PC-9 (cell line): Measurements from ENCODE around the gene COL10A1. TPM values are rescaled to one million over a fixed set of nuclear protein-coding genes. Genes with fewer than 3 reads are reported as not detected.

Experiments
- Bru-seq: library from RNA; stranded (reverse); fragments of 400-500 nt; gene quantifications from one replicate; lab custom pipeline; 2021; lab: Mats Ljungman, UMichigan
- BruChase-seq, 2 experiments: library from RNA; stranded (reverse); fragments of 400-500 nt; gene quantifications; one replicate each; lab custom pipeline; 2021; lab: Mats Ljungman, UMichigan
- BruUV-seq: library from RNA; stranded (reverse); fragments of 400-500 nt; replicated peaks from 2 replicates; lab custom pipeline; 2021; lab: Mats Ljungman, UMichigan
- CTCF ChIA-PET: fragments of 300-600 bp; sonication (Branson Sonifier 250); formaldehyde crosslinking; loops from one replicate; lab custom pipeline; 2022; ENCODE audit warnings: antibody characterized with exemption; lab: Charles Lee
- POLR2A ChIA-PET: fragments of 300-600 bp; sonication (Branson Sonifier 250); formaldehyde crosslinking; loops from one replicate; lab custom pipeline; 2022; ENCODE audit warnings: antibody characterized with exemption; ENCODE audit not compliant: unreplicated experiment; lab: Charles Lee
- DNase-seq, 2 experiments: peaks; one replicate each; pipeline versions ENCODE4 v3.0.0 to v3.0.0-alpha.2; 2015 to 2022; ENCODE audit warnings: mixed read lengths in 1 of 2
- H2AFZ ChIP-seq: fragments of 200-600 bp; sonication (generic); 2 replicates; pipeline ENCODE4 v1.8.1; 2017; ENCODE audit warnings: antibody characterized with exemption
- H3F3A ChIP-seq: fragments of 200-600 bp; sonication (generic); 2 replicates; pipeline ENCODE4 v1.8.1; 2017; ENCODE audit warnings: antibody characterized with exemption, mild to moderate bottlenecking, low read depth; ENCODE audit not compliant: insufficient read depth
- H3K27ac ChIP-seq: fragments of 200-600 bp; sonication (generic); 2 replicates; pipeline ENCODE4 v1.6.1; 2016; ENCODE audit warnings: mixed run types
- H3K27me3 ChIP-seq: fragments of 200-600 bp; sonication (generic); 2 replicates; pipeline ENCODE4 v1.6.1; 2016; ENCODE audit warnings: low read depth, mixed run types; ENCODE audit not compliant: insufficient read depth
- H3K36me3 ChIP-seq: fragments of 200-600 bp; sonication (generic); 2 replicates; pipeline ENCODE4 v1.6.1; 2016; ENCODE audit warnings: low read depth, mixed run types
- H3K4me1 ChIP-seq: fragments of 200-600 bp; sonication (generic); replicated peaks from 2 replicates; pipeline ENCODE4 v1.6.1; 2016; ENCODE audit warnings: mixed run types; ENCODE audit not compliant: insufficient read depth
- H3K4me2 ChIP-seq: fragments of 200-600 bp; sonication (generic); 2 replicates; pipeline ENCODE4 v1.6.1; 2017; ENCODE audit warnings: mixed run types
- H3K4me3 ChIP-seq: fragments of 200-600 bp; sonication (generic); 2 replicates; pipeline ENCODE4 v1.6.1; 2016; ENCODE audit warnings: mixed run types
- H3K79me2 ChIP-seq: fragments of 200-600 bp; sonication (generic); 2 replicates; pipeline ENCODE4 v1.6.1; 2017; ENCODE audit warnings: low read depth, mixed run types
- H3K9me2 ChIP-seq: fragments of 200-600 bp; sonication (generic); 2 replicates; pipeline ENCODE4 v1.8.1; 2017; ENCODE audit warnings: mild to moderate bottlenecking; ENCODE audit not compliant: insufficient read depth
- H3K9me3 ChIP-seq: fragments of 200-600 bp; sonication (generic); 2 replicates; pipeline ENCODE4 v1.8.1; 2016; ENCODE audit warnings: low read depth; ENCODE audit not compliant: insufficient read depth
- H4K20me1 ChIP-seq: fragments of 200-600 bp; sonication (generic); 2 replicates; pipeline ENCODE4 v1.8.1; 2017; ENCODE audit not compliant: insufficient read depth
- EZH2 ChIP-seq: fragments of 200-600 bp; sonication (generic); IDR thresholded peaks from 2 replicates; pipeline ENCODE4 v1.8.0; 2017; ENCODE audit warnings: antibody characterized with exemption, low read depth
- intact Hi-C: fragments of 100-400 bp; cut with micrococcal nuclease; formaldehyde crosslinking; loops from one replicate; pipeline ENCODE4 v1.10.0; 2022; ENCODE audit not compliant: unreplicated experiment
- long read RNA-seq: library from polyadenylated mRNA; stranded (forward); transcript quantifications from one replicate; pipeline ENCODE4 v2.0.0, GENCODE V29; 2022
- total RNA-seq: library from RNA; stranded (reverse); gene quantifications from 2 replicates; pipeline ENCODE4 v1.2.3, GENCODE V29; 2021
- TF ChIP-seq, protein P1 (sequence below): fragments of 200-600 bp; sonication (generic); conservative IDR thresholded peaks from 2 replicates; pipeline ENCODE4 v1.6.1; 2017; ENCODE audit warnings: mixed run types, antibody characterized with exemption, mild to moderate bottlenecking, moderate library complexity

The COL10A1 gene
- total RNA-seq (not detected in 2 replicates), Bru-seq, nascent RNA (not detected), BruChase-seq, experiment 1, labeled RNA remaining after a 2-hour chase (percentile 11 among the genes with signal in this experiment), BruChase-seq, experiment 2, labeled RNA remaining after a 6-hour chase (percentile 13 among the genes with signal in this experiment)
- long read RNA-seq, partial matches to known transcripts = 0 of 1 reads
- long read RNA-seq, other reads (novel, unspliced or antisense) = 1 of 1 reads

DNA sequence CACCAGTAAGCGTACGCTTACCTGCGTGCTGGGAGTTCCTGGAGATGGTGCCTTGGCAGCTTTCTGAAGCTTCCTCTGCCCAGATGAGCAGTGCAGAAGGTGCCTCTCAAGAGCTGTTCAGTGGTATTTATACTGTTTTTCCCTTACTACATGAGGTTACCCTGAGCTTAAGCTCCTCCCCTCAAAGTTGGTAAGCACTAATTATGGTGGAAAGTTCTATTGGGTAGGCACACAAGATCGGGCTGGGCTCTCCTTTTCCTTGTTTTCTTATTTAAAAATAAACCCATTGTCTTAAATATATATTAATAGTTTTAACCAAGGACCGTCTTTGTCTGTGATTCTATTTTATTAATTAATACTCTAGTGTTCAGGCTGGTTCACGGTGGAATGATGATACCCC lies at the start of gene COL10A1:
TSS of gene COL10A1 (minus strand) at position 101 of the 400 bp plus-strand sequence. CDS start 640 bp downstream, outside the sequence.
- no peak within 1 kb of the TSS for H3K4me2 ChIP-seq
- DNase-seq = no peak
- intact Hi-C loops = no loop called here
- H3F3A ChIP-seq = no peaks in the 10 kb centered on the region
- no peaks in the 10 kb centered on the region for H3K79me2 ChIP-seq
- TF ChIP-seq, protein P1, sequence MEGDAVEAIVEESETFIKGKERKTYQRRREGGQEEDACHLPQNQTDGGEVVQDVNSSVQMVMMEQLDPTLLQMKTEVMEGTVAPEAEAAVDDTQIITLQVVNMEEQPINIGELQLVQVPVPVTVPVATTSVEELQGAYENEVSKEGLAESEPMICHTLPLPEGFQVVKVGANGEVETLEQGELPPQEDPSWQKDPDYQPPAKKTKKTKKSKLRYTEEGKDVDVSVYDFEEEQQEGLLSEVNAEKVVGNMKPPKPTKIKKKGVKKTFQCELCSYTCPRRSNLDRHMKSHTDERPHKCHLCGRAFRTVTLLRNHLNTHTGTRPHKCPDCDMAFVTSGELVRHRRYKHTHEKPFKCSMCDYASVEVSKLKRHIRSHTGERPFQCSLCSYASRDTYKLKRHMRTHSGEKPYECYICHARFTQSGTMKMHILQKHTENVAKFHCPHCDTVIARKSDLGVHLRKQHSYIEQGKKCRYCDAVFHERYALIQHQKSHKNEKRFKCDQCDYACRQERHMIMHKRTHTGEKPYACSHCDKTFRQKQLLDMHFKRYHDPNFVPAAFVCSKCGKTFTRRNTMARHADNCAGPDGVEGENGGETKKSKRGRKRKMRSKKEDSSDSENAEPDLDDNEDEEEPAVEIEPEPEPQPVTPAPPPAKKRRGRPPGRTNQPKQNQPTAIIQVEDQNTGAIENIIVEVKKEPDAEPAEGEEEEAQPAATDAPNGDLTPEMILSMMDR = no peak
- TF ChIP-seq EZH2 = no peak
- no peaks in the 10 kb centered on the region for H3K4me1 ChIP-seq
- no peak within 1 kb of the TSS for H2AFZ ChIP-seq
- H4K20me1 ChIP-seq = no peaks in the 10 kb centered on the region
- H3K27me3 ChIP-seq = no peaks in the 10 kb centered on the region
- ChIA-PET CTCF (no interaction called here), POLR2A (no interaction called here)
- no TSS peak for BruUV-seq
- H3K36me3 ChIP-seq = no peaks in the 10 kb centered on the region
- H3K9me3 ChIP-seq = no peaks in the 10 kb centered on the region
- H3K9me2 ChIP-seq = no peaks in the 10 kb centered on the region
- no peak within 1 kb of the TSS for H3K4me3 ChIP-seq
- H3K27ac ChIP-seq = no peak within 1 kb of the TSS

DNA sequence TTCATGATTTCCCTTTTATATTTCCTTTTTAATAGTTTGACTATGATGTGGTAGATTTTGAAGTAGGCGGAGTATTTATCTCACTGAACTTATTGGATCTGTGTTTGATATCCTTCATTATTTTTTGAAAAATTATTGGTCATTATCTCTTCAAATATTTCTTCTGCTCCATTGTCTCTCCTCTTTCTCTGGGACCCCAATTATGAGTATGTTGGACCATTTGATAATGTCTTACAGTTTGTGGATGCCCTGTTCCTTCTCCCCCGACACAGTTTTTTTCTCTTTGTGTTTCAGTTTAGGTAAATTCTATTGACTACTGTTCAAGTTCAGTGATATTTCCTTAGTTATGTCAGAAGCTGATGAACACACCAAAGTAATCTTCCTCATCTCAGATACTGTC lies 49.4 kb upstream of the COL10A1 start:
- CTCF ChIA-PET = no interaction called here
- intact Hi-C loops = no loop called here
- POLR2A ChIA-PET = no interaction called here
- Histone ChIP-seq H4K20me1 (no peaks in the 10 kb centered on the region; the same call in 1 of the 2 replicates), H3K36me3 (no peaks in the 10 kb centered on the region), H3K27me3 (no peaks in the 10 kb centered on the region), H3F3A (no peaks in the 10 kb centered on the region; the same call in 1 of the 2 replicates), H3K9me2 (no peaks in the 10 kb centered on the region), H3K9me3 (no peaks in the 10 kb centered on the region; the same call in 1 of the 2 replicates), H3K79me2 (no peaks in the 10 kb centered on the region), H2AFZ (no peak overlapping the region), H3K4me1 (no peaks in the 10 kb centered on the region), H3K27ac (no peak overlapping the region), H3K4me2 (no peak overlapping the region), H3K4me3 (no peak overlapping the region)
- no TSS peak for BruUV-seq
- TF ChIP-seq EZH2 = no peak
- TF ChIP-seq, protein P1 = no peak
- DNase-seq = no peak

- Histone ChIP-seq H3F3A (no peaks in the 10 kb centered on the region; the same call in 1 of the 2 replicates), H2AFZ (no peak overlapping the region), H3K9me3 (no peaks in the 10 kb centered on the region; the same call in 1 of the 2 replicates), H3K27me3 (no peaks in the 10 kb centered on the region), H4K20me1 (no peaks in the 10 kb centered on the region), H3K9me2 (0 out of 2 replicates have a peak, but pooled peaks cover 5% of the 10 kb centered on the region), H3K27ac (no peak overlapping the region), H3K4me2 (no peak overlapping the region), H3K4me1 (no peaks in the 10 kb centered on the region), H3K36me3 (no peaks in the 10 kb centered on the region), H3K4me3 (no peak overlapping the region), H3K79me2 (no peaks in the 10 kb centered on the region)
- ChIA-PET CTCF (no interaction called here), POLR2A (no interaction called here)
- intact Hi-C loops = no loop called here
- TF ChIP-seq, protein P1 = no peak
- TF ChIP-seq EZH2 = no peak
- peak in 1 of 2 experiments; percentile 10 for DNase-seq
- no TSS peak for BruUV-seq
Measured at GRCh38 chr6:116173928-116174327, 48.0 kb upstream of the COL10A1 start.
